Embryonic facial prominence (tissue), 1 donor: ENCODE results near the gene GPATCH11.

ENCODE experiments used
- DNase-seq: peaks from one replicate; pipeline ENCODE4 v3.0.0-alpha.2; 2016; ENCODE audit errors: extremely low spot score

GPATCH11 gene

GRCh38 chr2:37105150-37105549 lies 20.8 kb downstream of the GPATCH11 start:
- no peak for DNase-seq

DNA sequence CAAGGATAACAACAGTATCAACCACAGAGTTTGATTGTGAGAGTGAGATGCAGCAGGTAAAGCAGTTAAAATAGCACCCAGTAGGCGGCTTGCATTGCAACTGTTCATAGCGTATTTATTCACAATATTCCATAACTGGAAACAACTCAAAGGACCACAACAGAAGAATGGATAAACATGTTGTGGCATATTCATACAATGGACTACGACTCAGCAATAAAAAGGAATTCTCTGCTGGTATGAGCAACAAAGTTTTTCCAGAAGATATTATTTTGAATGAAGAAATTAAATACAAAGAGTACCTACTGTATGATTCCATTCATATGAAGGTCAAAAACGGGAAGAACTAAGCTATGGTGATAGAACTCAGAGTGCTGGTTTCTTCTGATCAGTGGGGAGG lies 25.2 kb downstream of the GPATCH11 start:
- no peak for DNase-seq

GRCh38 chr2:37110306-37111212 lies 26.2 kb downstream of the GPATCH11 start:
- DNase-seq = no peak

DNA sequence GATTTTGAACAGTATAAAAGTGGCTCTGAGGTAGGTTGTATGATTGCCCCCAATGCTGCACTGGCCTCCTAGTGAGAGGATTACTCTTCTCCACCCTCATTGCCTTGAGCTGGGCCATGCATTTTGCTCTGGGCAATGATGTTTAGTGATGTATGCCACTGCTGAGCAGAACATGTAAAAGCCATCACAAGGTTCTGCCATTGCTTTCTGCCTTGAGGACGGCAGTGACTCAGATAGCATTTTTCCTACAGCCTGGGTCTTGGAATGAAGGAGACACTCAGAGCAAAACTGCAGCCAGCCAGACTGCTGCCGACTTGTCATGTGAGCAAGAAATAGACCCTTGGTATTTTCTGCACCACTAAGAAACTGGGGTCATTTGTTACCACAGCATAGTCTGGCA lies 27.6 kb downstream of the GPATCH11 start:
- DNase-seq = no peak

- DNase-seq = no peak
Measured at GRCh38 chr2:37117566-37117965, 33.2 kb downstream of the GPATCH11 start.

GRCh38 chr2:37119157-37119556 lies 34.8 kb downstream of the GPATCH11 start:
- no peak for DNase-seq

- DNase-seq = no peak
Measured at GRCh38 chr2:37125416-37125815, 41.1 kb downstream of the GPATCH11 start.

DNA sequence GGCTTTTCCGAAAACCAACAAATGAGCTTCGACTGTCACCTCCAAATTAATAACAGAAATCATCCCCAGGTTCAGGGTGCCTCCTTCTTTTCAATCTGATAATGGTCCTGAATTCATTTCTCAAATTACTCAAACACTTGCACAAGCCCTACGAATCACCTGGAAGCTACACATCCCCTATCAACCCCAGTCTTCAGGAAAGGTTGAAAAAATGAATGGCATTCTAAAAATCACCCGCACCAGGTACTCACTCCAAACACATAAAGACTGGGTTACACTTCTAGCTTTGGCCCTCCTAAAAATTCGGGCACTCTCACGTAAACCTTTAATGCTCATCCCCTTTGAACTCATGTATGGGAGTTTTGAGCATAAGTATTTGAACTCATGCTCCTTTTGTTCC lies 48.6 kb downstream of the GPATCH11 start:
- no peak for DNase-seq

GRCh38 chr2:37142546-37142945 lies 58.2 kb downstream of the GPATCH11 start:
- DNase-seq = no peak

DNA sequence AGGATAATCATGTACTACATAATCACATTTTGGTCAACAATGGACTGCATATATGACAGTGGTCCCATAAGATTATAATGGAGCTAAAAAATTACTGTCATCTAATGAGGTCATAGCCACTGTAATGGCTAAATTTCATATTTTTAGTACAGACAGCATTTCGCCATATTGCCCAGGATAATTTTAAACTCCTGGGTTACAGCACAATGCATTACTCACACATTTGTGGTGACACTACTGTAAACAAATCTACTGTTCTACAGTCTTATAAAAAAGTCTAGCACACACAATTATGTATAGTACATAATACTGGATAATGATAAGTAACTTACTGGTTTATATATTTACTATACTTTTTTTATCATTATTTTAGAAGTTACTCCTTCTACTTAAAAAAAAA lies 59.7 kb downstream of the GPATCH11 start:
- no peak for DNase-seq

DNA sequence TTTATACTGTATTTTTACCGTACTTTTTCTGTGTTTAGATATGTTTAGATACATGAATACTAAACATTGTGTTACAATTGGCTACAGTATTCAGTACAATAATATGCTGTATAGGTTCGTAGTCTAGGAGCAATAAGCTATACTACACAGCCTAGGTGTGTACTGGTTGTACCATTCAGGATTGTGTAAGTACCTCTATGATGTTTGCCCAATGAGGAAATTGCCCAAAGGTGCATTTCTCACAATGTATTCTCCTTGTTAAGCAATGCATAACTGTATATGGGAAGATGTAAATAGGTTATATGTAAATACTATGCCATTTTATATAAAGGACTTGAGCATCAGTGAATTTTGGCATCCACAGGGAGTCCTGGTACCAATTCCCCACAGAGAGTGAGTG lies 61.7 kb downstream of the GPATCH11 start:
- no peak for DNase-seq

GRCh38 chr2:37148325-37148724 lies 64.0 kb downstream of the GPATCH11 start:
- no peak for DNase-seq
